ENCODE results near the gene GSK3B.

DNA sequence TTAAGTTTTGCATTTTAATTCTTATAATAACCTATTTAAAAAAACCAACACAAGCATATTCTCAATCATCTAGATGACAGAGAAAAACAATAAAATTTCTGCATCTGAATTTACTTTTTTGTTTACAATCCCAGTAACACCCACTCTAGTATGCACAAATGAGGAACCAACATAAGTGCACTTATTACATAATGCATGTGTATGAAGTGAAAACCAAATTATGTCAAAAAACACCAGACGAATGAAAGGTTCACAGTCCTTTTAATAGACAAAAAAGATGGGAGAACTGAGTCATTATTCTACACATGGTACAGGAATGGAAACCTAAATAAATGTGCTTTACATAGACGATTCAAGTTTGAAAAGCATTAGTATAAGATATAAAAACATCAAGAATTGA lies 220.6 kb downstream of the GSK3B start:
- TF ChIP-seq POLR2AphosphoS5 (IDR thresholded peaks at IDR 0.05) (no peak), POLR2A (IDR thresholded peaks at IDR 0.05) (no peak)

All from prostate gland (tissue), 1 donor.